ENCODE data around the gene CLPTM1L.

The CLPTM1L gene

DNA sequence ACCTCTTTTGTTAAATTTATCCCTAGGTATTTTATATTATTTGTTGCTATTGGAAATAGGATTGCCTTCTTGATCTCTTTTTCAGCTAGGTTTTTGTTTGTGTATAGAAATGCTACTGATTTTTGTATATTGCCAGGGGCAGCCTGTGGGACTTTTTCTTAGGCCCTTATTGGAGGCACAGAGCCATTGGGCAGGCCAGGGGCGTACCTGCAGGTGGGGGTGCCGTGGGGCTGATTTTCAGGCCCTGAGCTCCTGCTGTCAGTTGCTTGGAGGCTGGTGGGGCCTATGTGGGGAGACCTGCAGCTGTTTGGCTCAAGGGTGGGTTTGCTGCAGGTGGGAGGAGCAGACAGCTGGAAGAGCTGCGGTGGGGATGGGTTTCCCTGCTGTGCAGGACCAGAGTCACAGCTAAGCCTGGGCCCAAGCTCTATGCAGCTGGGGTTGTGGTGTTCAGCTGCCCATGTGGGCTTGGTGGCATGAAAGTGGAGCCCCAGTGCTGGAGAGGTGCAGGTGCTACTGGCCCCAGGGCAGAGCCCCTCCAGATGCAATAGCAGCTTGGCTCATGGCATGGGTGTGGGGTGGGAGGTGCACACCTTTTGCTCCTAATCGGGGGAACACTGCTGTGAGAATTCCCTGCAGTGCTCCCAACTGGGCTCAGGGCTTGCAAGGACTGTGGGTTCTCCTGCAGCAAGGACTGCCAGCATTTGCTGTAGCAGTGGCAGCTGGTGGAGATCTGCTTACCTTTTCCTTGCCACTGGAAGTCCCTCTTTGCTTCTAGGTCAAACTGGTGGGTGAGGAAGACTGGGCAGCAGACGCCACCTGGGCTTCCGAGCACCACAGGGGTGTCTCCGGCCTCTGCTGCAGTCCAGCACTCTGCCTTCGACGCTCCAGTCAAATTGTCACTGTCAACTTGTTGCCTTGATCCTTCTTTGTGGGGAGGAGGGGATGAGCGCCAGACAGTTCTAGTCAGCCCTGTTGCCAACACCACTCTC, 7.6 kb upstream of the CLPTM1L start:
- no peak for DNase-seq (ENCODE audit: low read depth)
- H3K4me3 ChIP-seq (ENCODE audit: low read depth, low read length), result no peak overlapping the region
- TF ChIP-seq, protein P1, sequence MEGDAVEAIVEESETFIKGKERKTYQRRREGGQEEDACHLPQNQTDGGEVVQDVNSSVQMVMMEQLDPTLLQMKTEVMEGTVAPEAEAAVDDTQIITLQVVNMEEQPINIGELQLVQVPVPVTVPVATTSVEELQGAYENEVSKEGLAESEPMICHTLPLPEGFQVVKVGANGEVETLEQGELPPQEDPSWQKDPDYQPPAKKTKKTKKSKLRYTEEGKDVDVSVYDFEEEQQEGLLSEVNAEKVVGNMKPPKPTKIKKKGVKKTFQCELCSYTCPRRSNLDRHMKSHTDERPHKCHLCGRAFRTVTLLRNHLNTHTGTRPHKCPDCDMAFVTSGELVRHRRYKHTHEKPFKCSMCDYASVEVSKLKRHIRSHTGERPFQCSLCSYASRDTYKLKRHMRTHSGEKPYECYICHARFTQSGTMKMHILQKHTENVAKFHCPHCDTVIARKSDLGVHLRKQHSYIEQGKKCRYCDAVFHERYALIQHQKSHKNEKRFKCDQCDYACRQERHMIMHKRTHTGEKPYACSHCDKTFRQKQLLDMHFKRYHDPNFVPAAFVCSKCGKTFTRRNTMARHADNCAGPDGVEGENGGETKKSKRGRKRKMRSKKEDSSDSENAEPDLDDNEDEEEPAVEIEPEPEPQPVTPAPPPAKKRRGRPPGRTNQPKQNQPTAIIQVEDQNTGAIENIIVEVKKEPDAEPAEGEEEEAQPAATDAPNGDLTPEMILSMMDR (conservative IDR thresholded peaks at IDR 0.05; ENCODE audit: low read depth, low read length), result no peak

DNA sequence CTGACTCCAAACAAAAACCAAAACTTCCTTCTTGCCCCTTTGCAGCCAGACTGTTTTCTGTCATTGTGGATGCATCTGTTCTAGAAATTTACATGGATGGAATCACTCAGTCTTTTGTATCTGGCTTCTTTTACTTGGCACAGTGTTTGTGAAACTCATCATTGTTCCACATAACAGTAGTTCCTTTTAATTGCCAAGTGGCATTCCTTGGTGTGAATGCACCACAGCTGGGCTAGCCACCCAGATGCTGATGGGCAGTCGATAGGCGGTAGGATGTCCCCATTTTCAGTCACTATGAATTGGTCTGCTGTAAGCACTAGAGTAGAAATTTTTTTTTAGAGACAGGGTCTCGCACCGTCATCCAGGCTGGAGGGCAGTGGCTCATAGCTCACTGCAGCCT, 6.3 kb upstream of the CLPTM1L start:
- DNase-seq (ENCODE audit: low read depth), result no peak
- TF ChIP-seq, protein P1 (conservative IDR thresholded peaks at IDR 0.05; ENCODE audit: low read depth, low read length), result no peak
- no peak overlapping the region for H3K4me3 ChIP-seq (ENCODE audit: low read depth, low read length)

DNA sequence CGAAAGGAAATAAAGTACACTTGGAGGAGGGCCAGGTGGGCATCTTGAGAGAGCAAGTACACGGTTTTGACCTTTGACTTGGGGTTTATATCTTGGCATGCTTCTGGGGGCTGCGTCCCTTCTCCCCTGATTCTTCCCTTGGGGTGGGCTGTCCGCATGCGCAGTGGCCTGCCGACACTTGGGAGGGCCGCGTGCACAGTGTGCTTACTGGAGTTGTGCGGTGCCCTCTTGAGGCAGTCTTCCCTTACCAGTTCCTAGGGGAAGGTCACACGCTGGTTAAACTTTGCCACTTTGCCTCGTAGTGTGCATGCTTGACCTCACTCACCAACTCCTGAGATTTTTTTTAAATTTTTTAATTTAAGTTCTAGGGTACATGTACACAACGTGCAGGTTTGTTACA, 4.3 kb upstream of the CLPTM1L start:
- H3K4me3 ChIP-seq (ENCODE audit: low read depth, low read length), result no peak overlapping the region
- TF ChIP-seq, protein P1 (conservative IDR thresholded peaks at IDR 0.05; ENCODE audit: low read depth, low read length), result no peak
- no peak for DNase-seq (ENCODE audit: low read depth)

DNA sequence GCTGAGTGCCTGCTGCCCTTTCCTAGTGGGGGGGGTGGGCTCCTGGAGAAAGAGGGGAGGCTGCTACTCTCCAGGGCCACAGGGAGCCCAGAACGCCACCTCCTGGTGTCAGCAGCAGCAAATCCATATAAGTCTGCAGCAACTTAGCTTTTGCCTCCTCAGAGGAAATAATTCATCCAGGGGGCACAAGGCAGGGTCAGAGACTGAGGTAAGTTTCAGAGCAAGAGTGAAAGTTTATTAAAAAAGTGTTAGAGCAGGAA, 4.0 kb upstream of the CLPTM1L start:
- H3K4me3 ChIP-seq (ENCODE audit: low read depth, low read length), result no peak overlapping the region
- TF ChIP-seq, protein P1 (conservative IDR thresholded peaks at IDR 0.05; ENCODE audit: low read depth, low read length), result no peak

DNA sequence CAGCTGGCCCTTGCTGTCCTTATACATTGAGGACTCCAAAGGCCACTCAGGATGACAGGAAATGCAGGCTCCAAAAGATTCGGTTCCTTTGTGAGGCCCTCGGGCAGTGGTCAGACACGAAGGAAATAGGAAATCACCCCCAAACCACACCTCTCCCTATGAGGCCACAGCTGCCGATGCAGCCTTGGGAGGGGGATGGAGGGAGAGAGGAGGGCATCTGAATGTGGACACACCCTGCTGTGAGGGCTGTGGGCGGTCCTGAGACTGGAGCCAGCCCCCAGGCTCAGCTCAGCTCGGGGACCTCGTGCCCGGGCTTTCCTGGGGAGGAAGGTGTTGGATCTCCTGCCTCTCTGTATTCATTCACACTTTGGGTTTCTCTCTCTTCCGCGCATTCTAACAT, 2.7 kb upstream of the CLPTM1L start:
- DNase-seq (ENCODE audit: low read depth), result no peak
- TF ChIP-seq, protein P1 (conservative IDR thresholded peaks at IDR 0.05; ENCODE audit: low read depth, low read length), result no peak
- H3K4me3 ChIP-seq (ENCODE audit: low read depth, low read length), result no peak overlapping the region

More for the DNA sequence above, 4.0 kb upstream of the CLPTM1L start:
- no peak for DNase-seq (ENCODE audit: low read depth)

DNA sequence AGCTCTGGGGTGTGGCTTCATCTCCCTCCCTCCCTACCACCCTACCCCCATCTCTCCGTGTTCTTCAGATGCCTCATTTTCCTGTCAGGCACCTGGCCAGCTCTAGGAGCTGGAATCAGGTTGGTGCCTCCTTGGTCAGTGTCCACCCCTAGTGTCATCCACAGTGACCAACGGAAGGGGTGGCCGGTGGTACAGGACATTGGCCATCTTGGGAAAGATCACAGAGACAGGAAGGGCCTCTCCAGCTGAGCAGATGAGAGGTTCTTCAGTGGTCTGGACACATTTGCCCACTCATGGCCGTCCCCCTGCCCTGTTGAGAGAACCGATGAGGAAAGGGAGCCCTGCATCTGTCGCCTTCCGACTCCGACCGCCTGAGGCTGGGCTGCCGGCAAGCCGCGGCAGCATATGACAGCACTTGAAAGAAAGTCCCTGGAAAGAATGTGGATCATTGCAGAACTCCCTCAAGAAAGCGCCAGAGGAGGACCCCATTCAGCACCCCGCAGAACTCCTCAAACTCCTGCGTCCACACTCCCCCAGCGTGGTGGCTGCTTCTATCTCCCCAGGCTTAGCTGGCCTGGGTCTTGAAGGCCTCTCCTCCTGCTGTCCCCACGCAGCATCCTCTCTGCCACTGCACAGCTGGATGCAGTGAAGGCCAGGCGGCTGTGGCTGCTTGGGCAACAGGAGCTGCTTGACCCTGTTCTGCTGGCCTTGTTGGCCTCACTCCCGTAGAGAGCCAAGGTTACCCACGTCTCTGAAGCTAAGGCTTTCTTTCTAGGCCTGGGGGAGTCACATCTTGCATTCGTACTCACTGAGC, 1.9 kb upstream of the CLPTM1L start:
- DNase-seq (ENCODE audit: low read depth), result no peak
- TF ChIP-seq, protein P1 (conservative IDR thresholded peaks at IDR 0.05; ENCODE audit: low read depth, low read length), result no peak
- no peak overlapping the region for H3K4me3 ChIP-seq (ENCODE audit: low read depth, low read length)
